CD4-positive, alpha-beta T cell treated with Interleukin-17A for 4 hours (primary cell): ENCODE results near the gene GLB1L3.
"Not testable (repeated sequence)": the region's sequence is repeated elsewhere in the genome, so short reads cannot be mapped to it uniquely, and the experiment has no call there.

Experiments
- DNase-seq: peaks from one replicate; pipeline ENCODE4 v3.0.0-alpha.2; 2020; ENCODE audit warnings: mixed read lengths

GLB1L3 gene

DNA sequence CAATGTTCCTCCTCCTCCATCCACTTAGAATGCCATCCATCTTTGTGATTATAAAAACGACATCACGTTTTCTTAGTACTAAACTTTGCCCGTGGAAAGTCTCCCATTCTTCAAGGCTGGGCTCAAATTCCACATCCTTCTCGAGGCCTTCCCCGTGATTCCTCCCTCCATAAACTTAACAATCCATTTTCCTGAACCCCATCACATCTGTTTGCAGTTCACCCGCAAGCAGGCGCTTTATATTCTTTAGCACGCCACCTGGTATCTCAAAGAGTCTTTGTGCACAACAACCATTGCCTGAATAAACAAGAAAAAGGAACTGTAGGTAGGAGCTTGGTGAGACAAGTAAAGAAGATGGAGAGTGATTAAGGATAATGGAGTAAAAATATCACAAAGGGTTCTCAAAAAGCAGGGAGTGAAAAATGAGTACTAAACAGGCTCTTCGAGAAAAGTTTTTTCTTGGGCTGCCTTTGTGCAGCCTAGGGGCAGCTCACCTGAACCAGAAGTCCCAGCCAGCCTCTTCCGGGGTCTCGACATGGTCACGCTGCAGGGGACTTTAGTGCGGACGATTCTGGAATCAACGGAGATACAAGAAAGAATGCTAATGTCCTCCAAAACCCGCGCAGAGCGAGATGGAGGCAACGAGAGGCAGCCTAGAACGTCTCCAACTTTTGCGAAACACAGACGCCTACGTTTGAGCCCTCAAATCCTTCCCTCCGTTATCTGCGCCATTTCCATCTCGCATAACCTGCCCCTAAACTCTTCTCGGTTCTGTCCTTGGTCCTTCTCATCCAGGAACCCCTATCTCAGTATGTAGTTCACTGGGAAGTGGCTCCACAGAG, 23.6 kb upstream of the GLB1L3 start:
- DNase-seq = peak; percentile 25

DNA sequence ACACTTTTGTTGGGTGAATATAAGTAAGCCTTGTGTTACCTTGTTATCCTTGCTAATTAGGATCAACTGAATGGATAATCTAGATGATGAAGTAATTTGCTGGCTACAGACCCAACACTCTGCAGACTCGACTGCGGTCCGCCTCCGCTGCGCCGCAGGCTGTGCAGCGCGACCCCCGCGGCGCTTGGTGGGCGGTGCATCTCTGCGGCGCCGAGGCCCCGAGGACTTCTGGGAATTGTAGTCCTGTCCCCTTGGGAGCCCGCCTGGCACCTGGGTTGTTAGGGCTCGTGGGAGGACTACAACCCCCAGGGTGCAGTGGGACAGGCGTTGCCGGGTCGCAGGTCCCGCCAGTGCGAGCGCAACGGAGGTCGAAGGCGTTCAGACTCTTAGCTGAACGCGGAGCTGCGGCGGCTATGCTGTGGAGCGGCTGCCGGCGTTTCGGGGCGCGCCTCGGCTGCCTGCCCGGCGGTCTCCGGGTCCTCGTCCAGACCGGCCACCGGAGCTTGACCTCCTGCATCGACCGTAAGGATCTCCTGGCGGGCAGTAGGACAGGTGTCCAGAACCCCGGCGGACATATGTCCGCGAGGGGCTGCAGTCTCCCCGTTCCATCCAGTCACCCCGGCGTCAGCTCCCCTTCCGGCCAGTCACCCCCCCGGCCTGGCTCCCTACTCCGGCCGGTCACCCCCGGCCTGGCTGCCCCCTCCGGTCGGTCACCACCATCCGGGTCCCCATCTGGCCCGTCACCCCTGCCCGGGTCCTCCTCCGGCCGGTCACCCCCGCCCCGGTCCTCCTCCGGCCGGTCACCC, 22.8 kb upstream of the GLB1L3 start, which contains the start of the genes ACAD8 and THYN1:
Gene ACAD8 (plus strand): TSS at position 381 of the 806 bp plus-strand sequence. CDS start 33 bp downstream, at position 414.
Gene THYN1 (minus strand): TSS at position 165 of the 806 bp plus-strand sequence. CDS start 470 bp downstream, outside the sequence.
- DNase-seq = peak; percentile 95

DNA sequence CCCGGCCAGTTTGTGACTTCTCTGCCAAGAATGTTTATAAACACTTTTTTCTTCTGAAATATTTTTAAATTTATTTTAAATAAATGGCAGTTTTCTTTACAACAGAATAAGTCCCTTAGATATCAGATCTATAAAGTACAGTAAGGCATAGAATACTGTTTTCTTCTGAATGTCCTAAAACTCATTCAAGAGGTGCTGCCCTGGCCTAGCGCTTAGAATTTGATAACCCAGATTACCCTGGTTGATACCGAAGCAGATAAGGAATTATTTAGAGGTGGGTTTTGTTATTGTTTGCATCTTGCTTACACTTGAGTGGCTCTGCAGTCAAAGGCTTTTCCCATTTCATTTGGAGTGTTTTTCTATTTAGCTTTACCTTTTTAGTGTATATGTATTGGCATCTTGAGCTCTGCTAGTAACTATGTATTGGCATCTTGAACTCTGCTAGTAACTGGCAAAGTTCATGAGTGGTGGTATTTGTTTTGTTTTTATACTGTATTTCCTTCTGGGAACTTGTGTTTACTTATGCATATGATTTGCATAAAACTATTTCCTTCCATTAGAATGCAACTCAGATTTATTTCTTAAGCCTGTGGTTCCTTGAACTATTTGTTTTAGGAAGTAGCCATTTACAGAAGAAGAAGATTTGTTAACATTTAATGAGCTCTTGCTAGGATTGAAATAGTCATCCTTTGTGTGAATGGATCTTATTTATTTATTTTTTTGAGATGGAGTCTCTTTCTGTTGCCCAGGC, 21.6 kb upstream of the GLB1L3 start:
- no peak for DNase-seq

- not testable (repeated sequence) for DNase-seq
These were observed 21.0 kb upstream of the GLB1L3 start for GRCh38 chr11:134255184-134255561.

- DNase-seq = no peak
These were observed 19.1 kb upstream of the GLB1L3 start for GRCh38 chr11:134257101-134257500.

- DNase-seq = no peak
These were observed 17.6 kb upstream of the GLB1L3 start for GRCh38 chr11:134258577-134258976.

GRCh38 chr11:134260503-134260902, 15.7 kb upstream of the GLB1L3 start:
- no peak for DNase-seq

- no peak for DNase-seq
These were observed 15.2 kb upstream of the GLB1L3 start for GRCh38 chr11:134260983-134261382.

DNA sequence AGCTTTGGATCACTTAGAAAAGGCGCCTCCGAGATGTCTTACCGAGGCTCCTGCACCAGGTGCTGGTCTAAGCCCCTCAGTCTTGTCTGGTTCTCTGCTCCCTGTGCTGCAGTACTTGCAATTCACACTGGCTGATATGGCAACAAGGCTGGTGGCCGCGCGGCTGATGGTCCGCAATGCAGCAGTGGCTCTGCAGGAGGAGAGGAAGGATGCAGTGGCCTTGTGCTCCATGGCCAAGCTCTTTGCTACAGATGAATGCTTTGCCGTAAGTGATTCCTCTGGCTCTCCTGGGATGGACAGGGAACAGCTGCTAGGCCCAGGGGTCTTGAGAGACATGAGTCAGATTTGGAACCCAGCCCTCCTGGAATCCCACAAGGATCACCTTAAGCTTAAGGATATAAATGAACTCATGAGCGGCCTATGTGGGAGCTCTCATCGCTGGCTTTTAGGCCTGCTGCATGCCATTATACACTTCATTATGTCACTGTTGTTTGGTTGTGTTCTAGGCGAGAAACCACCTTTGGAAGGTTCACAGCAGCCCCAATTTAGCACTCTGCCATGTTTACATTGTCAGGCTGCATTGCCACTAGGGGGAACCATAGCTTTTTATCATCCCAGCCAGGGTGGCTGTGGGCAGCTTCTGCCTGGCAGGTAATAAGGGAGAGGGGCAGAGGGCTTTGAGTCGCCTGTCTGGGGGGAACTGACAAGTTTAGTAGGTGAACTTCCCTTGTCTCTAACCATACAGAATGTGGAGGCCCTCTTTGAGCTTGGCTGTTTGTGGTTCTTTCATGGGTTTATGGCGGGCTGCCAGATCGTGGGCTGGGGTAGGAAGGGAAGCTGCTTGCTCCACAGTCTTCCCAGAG, 14.3 kb upstream of the GLB1L3 start:
- DNase-seq = peak; percentile 55

- DNase-seq = no peak
These were observed 11.0 kb upstream of the GLB1L3 start for GRCh38 chr11:134264966-134265764.

DNA sequence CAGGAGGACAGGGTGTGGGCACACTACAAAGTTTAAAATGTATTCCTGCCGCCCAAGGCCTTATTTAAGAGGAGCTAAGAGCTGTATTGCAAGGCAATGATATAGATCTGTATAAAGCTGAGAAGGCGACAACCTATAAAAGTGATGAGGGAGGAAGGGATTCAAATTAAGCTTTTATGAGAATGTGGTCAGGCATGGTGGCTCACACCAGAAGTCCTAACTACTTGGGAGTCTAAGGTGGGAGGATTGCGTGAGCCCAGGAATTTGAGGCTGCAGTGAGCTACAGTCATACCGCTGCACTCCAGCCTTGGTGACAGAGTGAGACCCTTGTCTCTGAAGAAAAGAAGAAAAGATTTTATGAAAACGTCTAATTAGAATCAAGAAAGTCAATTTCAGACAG, 9.7 kb upstream of the GLB1L3 start:
- DNase-seq = no peak

DNA sequence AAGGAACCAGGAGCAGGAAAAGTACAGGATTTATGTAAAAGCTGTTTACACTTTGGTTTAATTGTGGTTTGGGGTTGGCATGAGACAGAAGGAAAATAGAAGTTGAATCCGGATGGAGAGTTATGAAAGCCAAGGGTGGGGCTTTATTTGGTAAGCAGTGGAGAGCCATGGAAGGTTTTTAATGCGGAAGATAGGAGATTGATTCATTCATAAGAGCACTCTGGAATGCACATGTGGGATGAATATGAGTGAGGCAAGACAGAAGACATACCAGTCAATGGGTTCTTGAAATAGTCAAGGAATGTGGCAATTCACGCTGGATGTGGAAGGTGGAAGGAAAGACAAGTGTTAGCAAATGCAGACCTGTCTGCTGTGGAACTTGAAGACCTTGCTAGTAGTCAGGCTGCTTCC, 9.3 kb upstream of the GLB1L3 start:
- DNase-seq = no peak

DNA sequence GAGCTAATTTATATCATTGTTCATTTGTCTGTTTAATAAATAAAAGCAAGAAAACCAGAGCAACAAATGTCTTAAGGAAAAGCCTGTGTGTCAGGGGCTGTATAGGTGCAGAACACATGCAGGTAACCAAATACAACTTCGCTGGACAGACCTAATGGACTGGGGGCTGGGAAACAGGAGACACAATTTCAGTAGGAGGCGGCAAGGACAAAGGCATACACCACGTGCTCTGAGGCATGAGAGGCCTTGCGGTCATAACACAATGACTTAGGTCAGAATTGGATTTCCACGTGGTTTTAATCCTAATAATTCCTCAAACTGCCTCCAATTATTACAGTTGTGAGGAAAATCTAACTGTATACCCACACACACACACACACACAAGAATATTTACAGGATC, 8.7 kb upstream of the GLB1L3 start:
- no peak for DNase-seq

- DNase-seq = no peak
These were observed 8.2 kb upstream of the GLB1L3 start for GRCh38 chr11:134267966-134268365.

DNA sequence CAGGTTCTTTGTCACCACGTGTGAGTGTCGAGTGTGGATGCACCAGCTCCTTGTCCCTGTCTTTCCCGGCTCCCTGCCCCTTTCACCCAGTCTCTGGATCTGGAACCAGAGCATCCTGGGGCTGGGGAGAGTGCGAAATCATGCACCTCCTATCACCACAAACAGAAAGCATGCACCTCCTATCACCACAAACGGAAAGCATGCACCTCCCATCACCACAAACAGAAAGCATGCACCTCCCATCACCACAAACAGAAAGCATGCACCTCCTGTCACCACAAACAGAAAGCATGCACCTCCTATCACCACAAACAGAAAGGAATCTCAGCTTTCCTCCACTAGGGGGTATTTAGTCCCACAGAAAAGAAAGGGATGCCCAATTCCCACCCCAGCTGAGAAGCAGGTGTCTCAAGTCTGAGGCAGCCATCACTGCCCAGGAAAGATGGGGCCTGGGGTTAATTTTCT, 5.9 kb upstream of the GLB1L3 start:
- DNase-seq = peak; percentile 11

- no peak for DNase-seq
These were observed 4.2 kb upstream of the GLB1L3 start for GRCh38 chr11:134271978-134272377.

GRCh38 chr11:134272381-134273316, 3.5 kb upstream of the GLB1L3 start:
- DNase-seq = no peak

DNA sequence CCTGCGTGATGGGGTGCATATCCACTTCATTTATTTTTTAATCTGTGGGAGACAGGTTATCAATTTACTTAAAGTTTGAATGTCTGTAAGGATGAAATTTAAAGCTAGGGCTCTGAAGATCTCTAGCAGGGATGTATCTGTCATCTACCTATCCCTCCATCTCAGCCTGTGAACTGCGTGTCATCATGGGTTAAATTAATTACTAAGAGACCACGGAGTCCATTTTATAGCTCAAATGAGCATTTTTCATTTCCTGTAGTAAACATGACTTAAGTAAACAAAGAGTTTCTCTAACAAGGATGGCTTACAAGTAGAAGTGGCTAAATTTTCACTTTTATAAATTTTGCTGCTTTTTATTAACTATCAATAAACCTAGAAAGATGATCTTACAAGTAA, 2.9 kb upstream of the GLB1L3 start:
- no peak for DNase-seq

GRCh38 chr11:134275188-134275533, 1.0 kb upstream of the GLB1L3 start:
- DNase-seq = no peak
